Measurements from ENCODE around the gene EXOC6.

EXOC6 gene

DNA sequence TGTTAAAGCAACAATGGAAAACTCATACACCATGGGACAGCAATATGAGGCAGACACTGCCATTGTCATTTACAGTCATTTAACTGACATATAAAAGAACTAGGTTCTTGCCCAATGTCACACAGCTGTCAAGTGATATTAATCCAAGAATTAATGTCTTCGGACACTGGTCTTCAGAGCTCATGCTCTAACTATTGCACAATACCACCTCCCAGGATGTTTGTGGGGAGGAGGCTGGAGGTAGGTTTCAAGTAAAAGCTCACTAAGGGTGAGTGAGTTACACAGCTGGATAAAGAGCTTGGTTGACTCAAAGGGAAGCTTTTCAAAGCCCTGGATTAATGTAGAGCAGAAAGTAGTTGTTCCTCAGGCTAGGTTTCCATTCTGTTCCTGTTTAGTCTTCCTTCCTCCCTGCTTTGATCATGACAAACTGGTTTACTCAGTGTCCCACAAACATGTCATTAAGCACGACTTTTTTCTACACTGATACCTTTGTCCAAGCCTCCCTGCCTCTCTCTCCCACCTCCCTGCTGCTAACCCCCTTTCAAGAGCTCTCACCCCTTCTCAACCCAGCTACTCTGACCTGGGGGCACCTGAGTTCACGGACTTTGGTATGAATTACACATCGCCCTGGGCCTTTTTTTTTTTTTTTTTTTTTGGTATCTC, 987 bp upstream of the EXOC6 start:
- H3K9me3 ChIP-seq: no peaks in the 10 kb centered on the region
- no peak overlapping the region for H3K4me3 ChIP-seq (ENCODE audit: low read depth, low read length)
- H3K27me3 ChIP-seq: no peaks in the 10 kb centered on the region
- 0 out of 2 replicates have a peak, but pooled peaks cover 3% of the 10 kb centered on the region for H3K36me3 ChIP-seq
- TF ChIP-seq, protein P1, sequence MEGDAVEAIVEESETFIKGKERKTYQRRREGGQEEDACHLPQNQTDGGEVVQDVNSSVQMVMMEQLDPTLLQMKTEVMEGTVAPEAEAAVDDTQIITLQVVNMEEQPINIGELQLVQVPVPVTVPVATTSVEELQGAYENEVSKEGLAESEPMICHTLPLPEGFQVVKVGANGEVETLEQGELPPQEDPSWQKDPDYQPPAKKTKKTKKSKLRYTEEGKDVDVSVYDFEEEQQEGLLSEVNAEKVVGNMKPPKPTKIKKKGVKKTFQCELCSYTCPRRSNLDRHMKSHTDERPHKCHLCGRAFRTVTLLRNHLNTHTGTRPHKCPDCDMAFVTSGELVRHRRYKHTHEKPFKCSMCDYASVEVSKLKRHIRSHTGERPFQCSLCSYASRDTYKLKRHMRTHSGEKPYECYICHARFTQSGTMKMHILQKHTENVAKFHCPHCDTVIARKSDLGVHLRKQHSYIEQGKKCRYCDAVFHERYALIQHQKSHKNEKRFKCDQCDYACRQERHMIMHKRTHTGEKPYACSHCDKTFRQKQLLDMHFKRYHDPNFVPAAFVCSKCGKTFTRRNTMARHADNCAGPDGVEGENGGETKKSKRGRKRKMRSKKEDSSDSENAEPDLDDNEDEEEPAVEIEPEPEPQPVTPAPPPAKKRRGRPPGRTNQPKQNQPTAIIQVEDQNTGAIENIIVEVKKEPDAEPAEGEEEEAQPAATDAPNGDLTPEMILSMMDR (IDR thresholded peaks at IDR 0.05; ENCODE audit: low read depth, low read length): no peak
- no peak for DNase-seq
- H3K4me1 ChIP-seq: no peaks in the 10 kb centered on the region

DNA sequence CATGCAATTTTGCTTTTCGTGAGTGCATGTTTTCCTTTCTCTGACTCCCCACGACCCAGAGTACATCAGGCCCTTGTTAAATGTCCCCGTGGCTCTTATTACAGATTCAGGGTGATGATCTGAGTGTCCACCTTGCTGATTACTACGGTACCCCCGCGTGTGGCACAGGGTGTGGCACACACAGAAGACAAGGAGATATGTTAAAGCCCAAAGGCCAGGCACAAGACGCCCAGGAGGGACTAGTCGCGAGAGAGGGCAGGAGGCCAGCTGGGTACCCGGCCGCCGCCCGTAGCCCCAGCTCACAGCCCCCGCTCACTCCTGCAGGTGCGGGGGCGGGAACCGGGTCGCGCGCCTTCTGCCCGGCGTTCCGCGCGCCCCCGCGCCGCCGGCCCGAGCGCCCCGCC, 281 bp upstream of the EXOC6 start:
- Histone ChIP-seq H3K9me3 (no peaks in the 10 kb centered on the region), H3K4me3 (ENCODE audit: low read depth, low read length) (peak overlapping the region; percentile 75), H3K4me1 (no peaks in the 10 kb centered on the region), H3K36me3 (0 out of 2 replicates have a peak, but pooled peaks cover 3% of the 10 kb centered on the region), H3K27me3 (no peaks in the 10 kb centered on the region)
- TF ChIP-seq, protein P1 (IDR thresholded peaks at IDR 0.05; ENCODE audit: low read depth, low read length): no peak
- DNase-seq: no peak

DNA sequence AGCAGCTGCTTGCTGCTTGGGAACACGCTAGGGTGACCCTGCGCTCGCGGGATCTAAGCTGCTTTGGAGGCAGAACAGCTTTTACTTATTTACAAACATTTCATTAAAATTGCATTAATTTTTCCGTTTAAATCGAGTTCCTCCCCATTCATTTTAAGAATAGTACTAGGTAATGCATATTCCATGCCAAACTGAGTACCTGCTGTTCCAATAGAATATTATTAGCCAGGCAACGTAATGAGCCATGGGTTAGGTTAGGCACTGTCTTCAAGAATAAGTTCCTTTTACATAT, 860 bp downstream of the EXOC6 start:
- no peaks in the 10 kb centered on the region for H3K27me3 ChIP-seq

DNA sequence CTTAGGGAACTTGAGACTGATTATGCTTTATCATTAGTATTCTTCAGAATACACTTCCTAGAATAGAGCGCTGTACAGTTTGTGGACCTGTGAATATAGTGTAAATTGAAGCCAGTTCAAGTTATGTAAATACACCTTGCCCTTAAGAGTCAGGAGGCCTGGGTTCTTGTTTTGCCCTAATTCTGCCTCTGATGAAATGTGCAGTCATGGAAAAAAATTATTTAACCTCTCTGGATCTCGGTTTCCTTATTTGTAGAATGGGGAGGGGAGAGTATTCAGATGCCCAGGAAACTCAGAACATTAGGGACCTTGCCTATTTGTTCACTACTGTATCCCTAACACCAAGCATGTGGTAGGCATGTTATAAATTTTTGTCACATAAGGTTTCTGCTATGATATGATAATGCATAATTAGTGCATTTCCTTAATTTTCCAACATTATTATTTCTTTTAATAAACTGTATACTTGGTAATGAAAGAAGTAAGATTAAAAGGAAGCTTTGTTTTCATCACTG, 1.3 kb downstream of the EXOC6 start:
- H3K4me3 ChIP-seq (ENCODE audit: low read depth, low read length): peak overlapping the region; percentile 75
- TF ChIP-seq, protein P1 (IDR thresholded peaks at IDR 0.05; ENCODE audit: low read depth, low read length): no peak

More for the DNA sequence above, 860 bp downstream of the EXOC6 start:
- Histone ChIP-seq H3K36me3 (0 out of 2 replicates have a peak, but pooled peaks cover 3% of the 10 kb centered on the region), H3K9me3 (no peaks in the 10 kb centered on the region), H3K4me1 (no peaks in the 10 kb centered on the region), H3K4me3 (ENCODE audit: low read depth, low read length) (peak overlapping the region; percentile 75)
- TF ChIP-seq, protein P1 (IDR thresholded peaks at IDR 0.05; ENCODE audit: low read depth, low read length): no peak
- no peak for DNase-seq

DNA sequence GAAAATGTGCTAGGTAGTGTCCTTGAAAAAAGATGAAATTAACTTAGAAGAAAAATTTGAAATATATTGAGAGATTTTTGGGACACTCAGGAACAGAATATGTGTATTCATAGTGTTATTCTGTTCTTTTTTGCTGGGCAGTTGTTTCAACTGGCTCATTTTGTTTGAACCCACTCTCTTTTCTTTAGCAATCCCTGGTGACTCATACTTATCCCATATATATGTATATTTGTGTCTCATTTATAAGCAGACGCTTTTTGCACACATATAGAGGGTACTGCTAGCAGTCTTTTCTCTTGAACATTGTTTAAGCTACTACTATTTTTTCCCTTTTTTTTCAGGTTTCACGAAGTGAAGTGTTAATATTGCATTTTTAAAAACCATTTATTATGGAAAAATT, 1.9 kb downstream of the EXOC6 start:
- no peaks in the 10 kb centered on the region for H3K9me3 ChIP-seq
- no peaks in the 10 kb centered on the region for H3K4me1 ChIP-seq
- DNase-seq: no peak
- H3K27me3 ChIP-seq: no peaks in the 10 kb centered on the region
- no peak overlapping the region for H3K4me3 ChIP-seq (ENCODE audit: low read depth, low read length)
- TF ChIP-seq, protein P1 (IDR thresholded peaks at IDR 0.05; ENCODE audit: low read depth, low read length): no peak
- 0 out of 2 replicates have a peak, but pooled peaks cover 3% of the 10 kb centered on the region for H3K36me3 ChIP-seq

More for the DNA sequence above, 1.3 kb downstream of the EXOC6 start:
- Histone ChIP-seq H3K9me3 (no peaks in the 10 kb centered on the region), H3K4me1 (no peaks in the 10 kb centered on the region), H3K27me3 (no peaks in the 10 kb centered on the region), H3K36me3 (0 out of 2 replicates have a peak, but pooled peaks cover 3% of the 10 kb centered on the region)
- DNase-seq: no peak

DNA sequence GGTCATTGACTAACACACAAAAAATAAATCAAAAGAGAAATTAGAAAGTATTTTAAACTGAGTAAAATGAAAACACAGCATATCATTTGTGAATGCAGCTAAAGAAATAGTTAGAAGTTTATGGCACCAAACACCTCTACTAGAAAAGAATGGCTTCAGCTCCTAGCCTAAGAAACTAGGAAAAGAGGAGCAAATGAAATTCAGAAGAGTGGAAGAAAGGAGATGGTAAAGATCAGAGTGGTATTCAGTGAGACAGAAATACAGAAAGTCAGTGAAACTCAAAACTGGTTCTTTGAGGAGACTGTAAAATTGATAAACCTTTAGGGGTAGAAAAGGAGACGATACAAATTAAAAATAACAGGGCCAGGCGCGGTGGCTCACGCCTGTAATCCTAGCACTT, 2.7 kb downstream of the EXOC6 start:
- Histone ChIP-seq H3K4me3 (ENCODE audit: low read depth, low read length) (no peak overlapping the region), H3K36me3 (0 out of 2 replicates have a peak, but pooled peaks cover 3% of the 10 kb centered on the region), H3K27me3 (no peaks in the 10 kb centered on the region), H3K4me1 (no peaks in the 10 kb centered on the region), H3K9me3 (no peaks in the 10 kb centered on the region)
- TF ChIP-seq, protein P1 (IDR thresholded peaks at IDR 0.05; ENCODE audit: low read depth, low read length): no peak
- DNase-seq: no peak
